ENCODE measurements around the gene TMEM51.
A peak's percentile ranks its signal among the peaks of the same experiment; 100 is the strongest.
"Not testable (repeated sequence)": the region's sequence is repeated elsewhere in the genome, so short reads cannot be mapped to it uniquely, and the experiment has no call there.

Gene TMEM51

DNA sequence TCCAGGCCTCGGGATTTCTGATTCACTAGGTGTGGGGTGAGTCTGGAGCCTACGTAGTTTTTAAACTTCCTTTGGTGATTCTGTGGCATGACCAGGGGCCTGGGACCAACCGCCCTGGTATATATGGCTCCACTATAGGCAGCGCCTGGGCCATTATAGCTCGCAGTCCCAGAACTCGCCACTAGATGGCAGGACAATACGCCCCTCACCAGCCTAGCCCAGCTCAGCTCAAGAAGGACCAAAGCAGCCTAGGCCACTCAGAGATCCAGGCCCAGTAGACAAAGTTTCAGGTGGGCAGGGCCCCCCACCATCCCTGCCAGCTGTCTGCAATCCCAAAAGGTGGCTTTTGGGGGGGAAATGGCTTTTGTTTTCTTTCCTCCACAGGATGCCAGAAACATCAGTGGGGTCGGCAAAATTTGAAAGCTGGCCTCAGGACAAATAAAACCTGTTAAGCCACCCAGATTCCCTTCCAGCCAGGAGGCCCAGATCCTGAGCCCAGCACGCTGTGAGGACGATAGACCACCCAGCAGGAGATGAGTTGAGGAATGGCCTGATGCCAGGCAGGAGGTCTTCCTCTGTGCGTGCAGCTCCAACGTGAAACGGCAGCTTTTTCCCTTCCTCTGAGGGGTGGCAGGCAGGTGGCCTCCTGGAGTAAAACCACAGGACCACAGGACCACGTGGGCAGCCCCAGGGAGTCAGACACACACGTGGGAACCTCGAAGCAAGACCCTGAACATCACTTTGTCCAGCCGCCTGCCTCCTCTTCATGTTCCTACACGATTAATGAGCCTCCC is 24.8 kb upstream of the TMEM51 start:
- DNase-seq, result peak; percentile 81

DNA sequence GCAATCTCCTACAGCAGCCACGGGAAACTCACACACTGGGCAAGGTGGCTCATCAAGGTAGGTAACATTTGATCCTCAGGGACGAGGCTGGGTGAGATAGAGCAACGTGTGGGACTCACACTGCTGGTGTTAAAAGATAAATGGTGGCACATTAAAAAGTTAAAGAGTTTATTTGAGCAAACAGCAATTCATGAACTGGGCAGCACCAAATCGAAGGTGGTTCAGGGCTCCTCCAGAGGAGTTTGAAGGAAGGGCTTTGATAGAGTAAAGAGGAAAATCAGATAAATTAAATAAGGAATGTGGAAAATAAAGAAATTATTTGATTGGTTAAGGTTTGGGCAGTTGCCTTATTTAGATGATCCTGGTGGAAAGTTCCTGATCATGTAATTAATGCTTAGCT is 23.6 kb upstream of the TMEM51 start:
- no peak for DNase-seq

DNA sequence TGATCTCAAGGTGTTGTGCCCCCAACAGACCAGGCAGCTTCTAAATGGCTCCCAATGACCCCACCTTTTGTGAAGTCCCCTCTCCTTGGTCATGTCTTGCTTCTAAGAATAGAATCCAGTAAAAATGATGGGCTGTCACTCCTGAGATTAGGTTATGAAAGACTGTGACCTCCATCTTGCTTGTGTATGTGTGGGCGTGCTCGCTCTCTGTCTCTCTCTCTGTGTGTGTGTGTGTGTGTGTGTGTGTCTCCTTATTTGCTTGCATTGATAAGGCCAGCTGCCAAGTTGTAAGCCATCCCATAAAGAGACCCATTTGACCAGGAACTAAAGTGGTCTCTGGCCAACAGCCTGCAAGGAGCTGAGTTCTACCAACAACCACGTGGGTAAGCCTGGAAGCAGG is 22.9 kb upstream of the TMEM51 start:
- no peak for DNase-seq

DNA sequence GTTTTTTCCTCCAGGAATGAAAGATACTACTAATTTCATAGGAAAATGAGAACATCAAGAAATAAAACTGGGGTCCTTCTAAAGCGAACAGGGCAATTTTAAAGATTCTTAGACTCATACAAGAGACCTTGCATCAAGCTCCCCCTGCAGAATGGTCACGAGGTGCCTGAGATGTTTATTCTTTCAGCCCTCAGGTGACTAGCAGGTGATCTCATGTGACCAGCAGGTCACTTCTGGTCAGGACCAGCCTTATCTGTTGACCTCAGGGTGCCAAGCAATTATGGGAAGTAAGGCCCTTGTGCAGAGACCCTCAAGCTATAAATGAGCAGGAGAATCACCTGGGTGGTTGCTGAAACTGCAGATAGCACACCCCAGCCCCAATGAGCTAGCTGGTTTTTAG is 20.6 kb upstream of the TMEM51 start:
- no peak for DNase-seq

DNA sequence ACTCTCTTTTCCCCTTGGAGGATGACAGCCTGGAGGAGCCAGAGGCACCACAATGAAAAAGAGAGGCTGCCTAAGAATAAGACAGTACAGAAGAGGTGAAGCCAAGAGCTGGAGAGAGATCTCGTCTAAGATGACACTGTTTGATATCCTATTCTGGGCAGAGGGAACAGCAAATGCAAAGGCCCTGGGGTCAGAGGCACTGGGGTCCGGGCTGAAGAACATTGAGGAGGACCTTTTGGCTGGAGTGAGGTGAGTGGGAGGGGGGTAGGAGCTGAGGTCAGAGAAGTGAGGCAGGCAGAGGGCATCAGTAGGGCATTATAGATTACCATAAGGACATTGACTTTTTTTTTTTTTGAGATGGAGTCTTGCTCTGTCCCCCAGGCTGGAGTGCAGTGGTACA is 19.3 kb upstream of the TMEM51 start:
- no peak for DNase-seq

DNA sequence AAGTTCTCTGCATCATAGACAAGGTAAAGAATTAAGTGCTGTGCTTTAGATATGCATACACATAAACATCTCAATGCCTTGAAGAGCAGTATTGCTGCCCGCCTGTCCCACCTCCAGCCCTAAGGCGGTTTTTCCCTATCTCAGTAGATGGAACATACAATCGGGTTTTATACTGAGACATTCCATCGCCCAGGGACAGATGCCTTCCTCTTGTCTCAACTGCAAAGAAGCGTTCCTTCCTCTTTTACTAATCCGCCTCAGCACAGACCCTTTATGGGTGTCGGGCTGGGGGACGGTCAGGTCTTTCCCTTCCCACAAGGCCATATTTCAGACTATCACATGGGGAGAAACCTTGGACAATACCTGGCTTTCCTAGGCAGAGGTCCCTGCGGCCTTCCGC is 17.9 kb upstream of the TMEM51 start:
- not testable (repeated sequence) for DNase-seq

DNA sequence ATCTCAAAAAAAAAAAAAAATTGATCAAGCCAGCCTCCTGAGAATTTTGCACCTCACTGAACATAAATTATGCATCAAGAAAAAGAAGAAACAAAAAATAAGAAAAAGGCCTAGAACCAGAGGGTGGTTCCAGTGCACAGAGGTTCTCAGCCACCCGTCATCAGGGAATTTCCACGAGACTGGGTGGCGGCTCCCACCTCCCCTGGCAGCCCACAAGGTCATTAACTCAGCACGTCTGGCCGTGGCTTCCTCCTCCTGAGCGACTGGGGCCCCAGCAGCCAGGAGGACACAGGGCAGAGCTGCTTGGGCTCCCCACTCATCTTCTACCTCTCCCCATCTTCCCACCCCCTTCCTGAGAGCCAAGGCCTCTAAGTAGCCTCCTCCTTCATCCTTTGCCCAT is 15.7 kb upstream of the TMEM51 start:
- DNase-seq, result no peak

DNA sequence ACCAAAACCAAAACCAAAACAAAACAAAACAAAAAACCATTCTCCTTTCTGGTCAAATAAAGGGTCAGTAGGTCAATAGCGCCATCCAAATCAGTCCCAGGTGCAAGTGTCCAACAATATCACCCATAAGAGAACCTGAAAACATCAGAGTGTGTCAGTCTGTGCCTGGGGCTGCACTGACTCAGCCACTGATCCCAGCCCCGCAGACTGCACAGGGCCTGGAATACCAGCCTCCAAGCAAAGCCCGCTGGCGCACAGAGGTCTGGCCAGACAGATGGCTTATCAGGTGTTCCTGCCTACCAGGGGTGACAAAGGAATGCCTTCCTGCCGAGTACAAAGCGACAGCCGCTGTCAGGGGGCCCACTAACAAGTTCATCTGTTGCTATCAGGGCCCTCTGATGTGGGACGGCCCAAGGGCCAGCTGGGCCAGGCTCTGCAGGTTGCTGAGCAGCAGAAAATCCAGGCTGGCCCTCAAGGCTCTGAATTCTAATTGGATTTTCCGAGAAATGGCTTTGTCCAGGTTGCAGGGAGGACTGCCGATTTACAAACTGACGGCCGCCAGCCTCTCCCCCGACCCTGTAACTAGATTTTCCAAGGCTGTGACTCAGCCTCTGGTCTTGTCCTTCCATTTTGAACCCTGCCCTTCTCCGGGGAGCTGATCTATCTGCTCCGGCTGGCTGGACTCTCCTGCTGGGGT is 13.7 kb upstream of the TMEM51 start:
- no peak for DNase-seq

DNA sequence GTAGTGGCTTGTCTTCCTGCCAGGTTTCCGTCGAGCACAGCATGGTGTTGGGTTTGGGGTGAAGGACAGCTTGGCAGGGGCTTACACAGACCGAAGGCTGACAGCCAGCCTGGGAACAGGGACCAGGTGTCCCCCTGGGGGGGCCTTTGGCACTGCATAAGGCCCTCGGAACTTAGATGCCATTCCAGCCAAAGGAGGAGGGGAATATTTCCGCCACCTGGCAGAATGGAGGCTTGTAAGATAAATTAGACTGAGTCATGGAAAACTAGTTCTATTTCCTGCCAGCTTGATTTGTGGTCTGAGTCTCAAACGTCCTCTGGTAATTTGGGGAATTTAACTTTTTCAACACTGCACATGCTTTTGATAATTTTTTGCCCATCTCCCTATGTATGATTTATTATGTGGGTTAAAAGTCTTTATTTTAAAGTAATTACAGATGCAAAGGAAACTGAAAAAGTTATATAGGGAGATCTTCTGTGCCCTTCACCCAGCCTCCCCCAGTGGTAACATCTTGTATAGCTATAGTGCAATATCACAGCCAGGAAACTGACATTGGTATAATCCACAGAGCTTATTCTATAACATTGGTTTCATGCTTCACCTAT is 11.5 kb upstream of the TMEM51 start:
- DNase-seq, result no peak

DNA sequence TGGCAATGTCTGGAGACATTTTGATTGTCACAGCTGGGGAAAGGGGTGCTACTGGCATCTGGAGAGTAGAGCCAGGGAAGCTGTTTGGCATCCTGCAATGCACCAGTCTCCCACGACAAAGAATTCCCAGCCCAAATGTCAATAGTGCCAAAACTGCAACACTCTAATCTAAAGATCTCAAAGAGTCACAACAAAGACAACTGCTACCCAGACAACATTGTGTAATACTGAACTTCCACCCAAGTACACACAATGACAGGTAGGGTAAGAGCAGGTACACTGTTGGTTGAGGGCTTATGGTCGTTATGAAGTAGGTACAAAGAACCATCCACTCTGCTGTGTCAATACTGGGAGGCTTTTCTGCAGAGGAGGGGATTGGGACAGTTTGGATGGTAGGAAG is 8.2 kb upstream of the TMEM51 start:
- DNase-seq, result no peak

DNA sequence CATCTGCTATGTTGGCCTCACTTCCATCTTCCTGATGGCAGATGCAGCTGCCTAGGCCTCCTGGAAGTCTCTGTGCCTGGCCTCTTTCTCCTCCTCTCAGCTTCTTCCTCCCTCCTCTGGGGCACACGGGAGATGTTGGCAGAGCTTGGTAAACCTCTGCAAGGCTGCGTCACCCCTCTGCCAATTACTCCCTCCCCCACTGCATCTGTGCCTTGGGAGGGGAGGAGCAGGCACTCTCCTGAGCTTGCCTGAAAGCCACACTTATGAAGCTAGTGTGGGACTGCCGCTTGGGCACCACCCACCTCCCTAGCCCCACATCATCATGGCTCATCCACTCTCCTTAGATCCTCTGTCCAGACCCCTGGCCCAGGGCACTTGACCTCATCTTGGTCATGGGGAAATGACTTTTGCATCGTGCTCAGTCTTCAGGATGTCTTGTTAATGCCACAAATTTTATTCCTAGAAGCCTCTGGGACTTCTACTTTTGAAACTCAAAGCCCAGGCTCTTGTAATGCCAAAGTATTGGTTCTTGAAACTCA is 7.3 kb upstream of the TMEM51 start:
- DNase-seq, result no peak

DNA sequence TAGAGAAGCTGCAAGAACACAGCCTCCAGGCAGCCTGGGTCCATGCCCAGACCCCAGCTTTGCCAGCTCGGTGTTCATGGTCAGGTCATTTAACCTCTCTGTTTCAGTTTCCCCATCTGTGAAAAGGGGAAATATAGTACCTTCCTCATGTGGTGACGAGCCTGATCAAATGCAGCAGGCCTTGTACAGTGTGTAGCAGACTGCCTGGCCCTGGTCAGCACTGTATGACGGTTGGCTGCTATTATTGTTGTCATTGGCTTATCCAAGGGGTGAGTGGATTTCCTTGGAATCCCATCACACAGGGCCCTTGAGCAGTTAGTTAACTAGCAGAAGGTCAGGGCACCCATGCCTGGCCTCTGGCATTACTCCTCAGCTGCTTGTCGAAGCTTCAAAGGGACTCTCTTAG is 6.6 kb upstream of the TMEM51 start:
- DNase-seq, result no peak

DNA sequence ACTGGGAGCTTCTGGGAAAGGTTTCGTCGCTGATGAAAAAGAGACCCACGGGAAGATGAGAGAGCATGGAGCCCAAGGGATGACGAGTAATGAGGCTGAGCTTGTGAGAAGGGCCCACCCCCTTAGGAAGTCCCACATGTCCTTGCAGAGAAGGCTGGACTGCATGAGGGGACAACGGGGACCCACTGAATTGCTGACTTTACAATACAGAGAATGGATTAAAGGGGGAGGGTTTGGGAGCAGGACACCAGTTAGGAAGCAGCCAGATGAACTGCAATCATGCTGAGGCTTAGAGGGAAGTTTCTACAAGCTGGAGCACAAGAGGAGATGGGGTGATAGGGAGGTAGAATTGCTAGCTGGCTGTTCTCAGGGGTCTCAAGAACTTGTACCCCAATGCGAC is 5.5 kb upstream of the TMEM51 start:
- no peak for DNase-seq

DNA sequence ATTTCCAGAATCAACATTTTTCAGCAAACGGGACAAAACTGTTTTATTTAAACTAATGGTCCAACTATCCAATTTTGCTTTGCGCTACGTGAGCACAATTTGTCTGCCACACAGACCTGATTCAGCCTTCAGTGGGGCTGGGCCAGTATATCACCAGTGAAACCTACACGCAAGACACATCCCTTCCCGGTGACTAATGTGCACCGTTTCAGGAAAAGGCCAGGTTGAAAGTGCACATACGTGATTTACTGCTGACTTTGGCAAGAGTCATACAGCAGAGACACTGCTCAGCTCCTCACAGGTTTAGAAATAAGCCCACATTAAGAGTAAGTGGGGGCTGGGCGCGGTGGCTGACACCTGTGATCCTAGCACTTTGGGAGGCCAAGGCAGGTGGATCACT is 5.1 kb upstream of the TMEM51 start:
- no peak for DNase-seq

DNA sequence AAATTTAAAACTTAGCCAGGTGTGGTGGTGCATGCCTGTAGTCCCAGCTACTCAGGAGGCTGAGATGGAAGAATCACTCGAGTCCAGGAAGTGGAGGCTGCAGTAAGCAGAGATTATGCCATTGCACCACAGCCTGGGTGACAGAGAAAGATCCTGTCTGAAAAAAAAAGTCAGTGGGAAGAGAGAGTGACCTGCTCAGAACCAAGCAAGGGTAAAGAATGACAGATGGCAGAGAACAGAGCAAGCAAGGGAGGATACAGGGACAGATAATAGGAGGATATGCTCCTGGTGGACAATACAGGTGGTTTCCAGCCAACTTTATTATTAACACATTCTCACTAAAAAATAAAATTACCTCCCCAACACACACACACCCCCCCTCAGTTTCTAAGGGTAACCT is 4.6 kb upstream of the TMEM51 start:
- no peak for DNase-seq

DNA sequence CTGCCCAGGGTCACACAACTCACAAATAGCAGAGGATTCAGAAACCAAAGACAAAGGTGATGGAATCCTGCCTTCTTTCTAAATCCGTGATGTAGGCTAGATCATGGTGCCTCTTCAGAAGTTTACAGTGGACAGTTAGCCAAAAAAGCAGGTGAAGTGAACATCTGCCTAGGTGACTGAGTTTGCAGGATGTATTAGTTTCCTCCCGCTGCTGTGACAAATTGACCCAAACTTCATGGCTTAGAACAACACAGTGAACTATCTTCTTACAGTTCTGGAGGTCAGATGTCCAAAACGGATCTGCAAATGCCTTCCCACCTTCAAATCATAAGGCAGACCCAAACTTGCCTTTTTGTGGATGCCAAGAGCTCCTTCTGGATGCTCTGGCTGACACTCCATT is 3.2 kb upstream of the TMEM51 start:
- no peak for DNase-seq

DNA sequence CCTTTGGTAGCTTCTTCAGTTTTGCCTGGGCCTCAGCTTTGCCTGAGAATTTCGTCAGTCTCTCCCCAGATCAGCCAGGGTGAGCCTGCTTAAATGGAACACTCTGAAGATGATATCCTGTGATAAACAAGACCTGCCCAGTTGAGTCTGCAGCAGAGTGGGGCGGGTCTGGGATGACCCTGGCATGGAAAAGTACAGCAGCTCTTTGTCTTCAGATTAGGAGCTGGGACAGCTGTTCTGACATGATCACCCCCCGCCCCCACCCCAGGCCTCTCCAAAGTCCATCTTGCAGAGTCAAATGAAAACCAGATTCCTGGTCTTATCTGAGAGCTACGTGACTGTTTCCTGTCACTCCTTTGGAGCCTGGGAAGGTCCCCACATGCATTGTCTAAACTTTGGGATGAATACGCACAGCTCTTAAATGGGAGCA is 2.2 kb upstream of the TMEM51 start:
- no peak for DNase-seq

DNA sequence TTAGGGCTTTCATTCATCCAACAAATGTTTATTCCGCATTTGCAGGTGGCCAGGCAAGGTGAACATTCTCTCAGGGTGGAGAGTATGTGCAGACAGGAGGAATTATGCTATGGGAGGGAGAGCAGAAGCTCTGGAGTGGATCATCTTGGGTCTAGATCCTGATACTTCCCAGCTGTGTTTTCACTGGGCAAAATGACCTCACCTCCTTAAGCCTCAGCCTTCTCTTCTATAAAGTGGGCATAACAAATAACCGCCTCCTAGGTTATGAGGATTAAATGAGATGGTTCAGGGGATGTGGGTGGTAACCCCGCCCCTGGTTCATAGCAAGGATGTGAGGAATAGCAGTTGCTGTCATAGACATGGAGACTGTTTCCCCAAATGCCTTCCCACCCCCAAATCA is 1.7 kb upstream of the TMEM51 start:
- DNase-seq, result no peak

DNA sequence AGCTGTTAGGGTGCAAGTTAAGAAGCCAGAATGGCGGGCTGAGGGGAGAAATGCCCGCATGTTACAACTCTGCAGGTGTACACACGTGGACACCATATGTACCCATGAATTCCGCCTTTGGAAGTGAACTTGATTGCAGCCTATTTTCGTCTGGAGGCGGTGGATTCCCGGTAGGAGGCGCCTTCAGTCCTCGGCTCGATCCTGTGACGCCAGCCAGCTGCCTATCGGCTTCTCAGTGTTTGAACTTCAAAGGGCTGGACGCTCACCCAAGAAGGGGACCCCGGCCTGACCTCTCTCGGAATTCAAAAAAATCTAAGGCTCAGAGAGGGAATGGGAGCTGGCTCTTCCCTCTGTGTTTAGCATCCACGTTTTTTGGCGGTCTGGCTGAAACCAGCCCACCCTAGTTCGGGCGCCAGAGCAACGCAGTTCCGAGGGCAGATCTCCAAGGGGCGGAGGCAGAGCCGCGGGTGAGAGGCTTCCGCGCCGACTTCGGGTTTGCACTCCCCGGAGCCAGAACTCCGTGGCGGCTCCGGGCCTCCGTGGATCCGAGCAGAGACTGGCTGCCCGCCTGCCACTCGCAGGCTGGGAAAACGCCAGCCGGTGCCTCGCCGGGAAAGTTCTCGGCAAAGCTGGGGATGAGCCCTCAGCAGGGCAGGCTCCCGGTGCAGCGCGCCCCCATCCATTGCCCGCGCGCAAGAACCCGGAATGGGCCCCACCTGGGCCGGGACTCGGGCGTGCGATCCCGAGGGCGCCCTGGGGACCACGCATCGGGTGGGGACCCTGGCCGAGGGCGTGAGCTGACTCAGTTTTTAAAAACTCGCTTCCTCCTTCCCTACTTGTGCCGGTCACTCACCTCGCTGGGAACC is 996 bp upstream of the TMEM51 start:
- DNase-seq, result peak; percentile 90

DNA sequence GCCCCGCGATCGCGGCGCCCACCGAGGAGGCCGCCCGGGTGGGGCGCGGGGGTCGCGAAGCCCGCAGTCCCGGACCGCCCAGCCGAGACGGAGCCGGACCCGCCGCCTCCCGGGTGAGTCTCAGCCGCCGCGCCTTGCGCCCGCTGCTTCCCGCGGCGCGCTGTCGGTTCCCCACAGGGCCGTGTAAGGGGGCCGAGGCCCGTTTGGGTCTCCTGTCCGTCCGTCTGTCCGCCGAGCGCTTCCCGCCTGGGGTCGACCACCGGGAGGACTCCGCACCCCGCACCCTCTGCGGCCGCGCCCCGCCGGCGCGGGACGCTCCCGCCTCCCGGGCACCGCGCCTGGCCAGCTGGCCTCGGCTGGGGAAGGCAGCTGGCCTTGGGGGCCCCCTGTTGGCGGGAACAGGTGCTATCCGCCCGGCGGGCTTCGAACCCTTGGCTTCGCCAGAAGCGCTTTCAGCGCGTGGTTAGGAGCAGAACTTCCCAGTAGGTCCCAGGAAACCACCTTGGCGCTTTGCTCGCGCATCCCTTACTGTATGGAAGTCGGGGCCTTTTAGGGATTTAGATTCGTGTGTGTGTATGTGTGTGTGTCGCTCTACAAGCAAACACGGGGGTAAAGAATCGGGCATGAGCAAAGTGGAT is 414 bp downstream of the TMEM51 start:
- peak; percentile 83 for DNase-seq

DNA sequence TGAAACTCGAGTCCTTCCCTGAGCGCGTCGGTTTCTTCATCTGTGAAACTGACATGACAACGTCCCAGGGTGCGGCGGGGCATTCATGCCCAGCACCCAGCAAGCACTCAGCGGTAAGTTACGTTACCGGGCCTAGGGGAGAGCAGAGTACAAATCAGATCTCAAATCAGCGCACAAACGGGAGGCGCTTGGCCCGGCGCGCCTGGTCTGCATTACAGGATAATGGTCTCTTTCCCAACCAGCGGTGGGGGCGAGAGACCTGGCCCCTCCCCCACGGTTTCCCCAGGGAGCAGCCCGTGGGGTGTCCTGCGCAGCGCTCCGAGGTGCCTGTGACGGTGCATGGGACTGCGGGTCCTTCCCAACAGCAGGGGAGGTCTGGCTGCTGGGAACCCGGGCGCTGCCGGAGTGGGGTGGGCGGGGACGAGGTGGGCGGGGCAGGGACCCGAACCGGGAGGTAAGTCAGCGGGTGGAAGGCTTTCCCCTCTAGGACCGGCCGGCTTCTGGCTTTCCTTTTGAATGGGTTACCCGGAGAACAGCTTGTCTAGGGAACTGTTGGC is 1.0 kb downstream of the TMEM51 start:
- peak; percentile 64 for DNase-seq

DNA sequence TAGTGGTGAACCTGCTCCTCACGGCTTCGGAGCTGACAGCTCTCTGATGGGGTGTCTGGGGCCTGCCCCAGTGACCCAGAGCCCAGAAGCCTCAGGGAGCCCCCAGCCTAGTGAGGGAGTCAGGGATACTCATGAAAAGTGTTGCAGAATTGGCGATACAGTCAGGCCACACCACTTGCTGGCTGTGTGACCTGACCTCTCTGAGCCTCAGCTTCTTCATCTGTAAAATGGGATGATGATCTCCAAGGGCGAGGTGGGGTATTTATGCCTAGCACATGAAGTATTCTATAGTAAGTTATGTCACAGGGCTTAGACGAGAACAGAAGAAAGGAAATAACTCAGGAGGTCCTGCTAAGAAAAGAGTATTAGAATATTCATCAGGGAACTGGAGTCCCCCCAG is 1.6 kb downstream of the TMEM51 start:
- DNase-seq, result no peak
